Activated T-cell treated with anti-CD3 and anti-CD28 coated beads for 1 hour (primary cell): Measurements from ENCODE around the gene ZNF493.

Experiments used
- DNase-seq: peaks from one replicate; pipeline ENCODE4 v3.0.0-alpha.2; 2020; ENCODE audit warnings: low read depth

ZNF493 gene

GRCh38 chr19:21396893-21397572, at the start of gene ZNF493:
TSS of gene ZNF493 (plus strand) at chr19:21397133. CDS start at chr19:21397238, 105 bp downstream.
- peak; percentile 84 for DNase-seq

GRCh38 chr19:21352830-21353229, 44.1 kb upstream of the ZNF493 start:
- DNase-seq: no peak

- DNase-seq: peak; percentile 67
Measured at GRCh38 chr19:21358768-21359451, 38.0 kb upstream of the ZNF493 start, which contains the start of gene ZNF738. TSS of gene ZNF738 (plus strand) at chr19:21359000. CDS start at chr19:21359141, 141 bp downstream.

- no peak for DNase-seq
Measured at GRCh38 chr19:21362291-21362690, 34.6 kb upstream of the ZNF493 start.

GRCh38 chr19:21383980-21384582, 12.9 kb upstream of the ZNF493 start:
- DNase-seq: no peak

GRCh38 chr19:21396121-21396520, 812 bp upstream of the ZNF493 start:
- no peak for DNase-seq

- DNase-seq: no peak
Measured at GRCh38 chr19:21398851-21399250, 1.9 kb downstream of the ZNF493 start.

- no peak for DNase-seq
Measured at GRCh38 chr19:21402303-21402985, 5.5 kb downstream of the ZNF493 start.

- no peak for DNase-seq
Measured at GRCh38 chr19:21410166-21410565, 13.2 kb downstream of the ZNF493 start.

GRCh38 chr19:21422244-21422643, 25.3 kb downstream of the ZNF493 start:
- DNase-seq: no peak

GRCh38 chr19:21423057-21424041, 26.4 kb downstream of the ZNF493 start:
- no peak for DNase-seq

- DNase-seq: no peak
Measured at GRCh38 chr19:21430675-21431074, 33.7 kb downstream of the ZNF493 start.

GRCh38 chr19:21432590-21432989, 35.7 kb downstream of the ZNF493 start:
- DNase-seq: no peak

- DNase-seq: no peak
Measured at GRCh38 chr19:21434516-21434915, 37.6 kb downstream of the ZNF493 start.

GRCh38 chr19:21434967-21435544, 38.1 kb downstream of the ZNF493 start:
- DNase-seq: no peak

GRCh38 chr19:21439201-21439751, 42.3 kb downstream of the ZNF493 start:
- DNase-seq: no peak

GRCh38 chr19:21440321-21440720, 43.4 kb downstream of the ZNF493 start:
- no peak for DNase-seq

GRCh38 chr19:21451187-21451586, 54.3 kb downstream of the ZNF493 start:
- DNase-seq: no peak

- DNase-seq: no peak
Measured at GRCh38 chr19:21454901-21455300, 58.0 kb downstream of the ZNF493 start.

- DNase-seq: no peak
Measured at GRCh38 chr19:21460686-21461085, 63.8 kb downstream of the ZNF493 start.

GRCh38 chr19:21462540-21462939, 65.6 kb downstream of the ZNF493 start:
- DNase-seq: no peak
